ENCODE results near the gene SSU72. TPM values are rescaled to one million over a fixed set of nuclear protein-coding genes. Genes with fewer than 3 reads are reported as not detected.

SSU72 gene
- total and polyA plus RNA-seq, 8 donors, result 49.2 to 74.3 (median 57.8) TPM

GRCh38 chr1:1591452-1591851 lies 16.8 kb upstream of the SSU72 start:
- ATAC-seq (no peak), FAIRE-seq (no peak), DNase-seq (no peak)
- WGBS, 2 donors, result 80 to 88% methylated on average over 13 of the region's 13 CpGs
- intact Hi-C loops (cut with DNase I), result no loop called here
- no peaks in the 10 kb centered on the region for H3K27me3 ChIP-seq
- TF ChIP-seq CTCF (IDR thresholded peaks at IDR 0.05), result no peak
- no peak overlapping the region for H3K27ac ChIP-seq
- no peaks in the 10 kb centered on the region for H3K36me3 ChIP-seq
- no peaks in the 10 kb centered on the region for H3K9me3 ChIP-seq
- H3K4me1 ChIP-seq, result no peaks in the 10 kb centered on the region
- no peak overlapping the region for H3K4me3 ChIP-seq

- no peaks in the 10 kb centered on the region for H3K4me1 ChIP-seq
- DNase-seq (peak in 1 of 6 donors; percentile 30), FAIRE-seq (no peak), ATAC-seq (no peak)
- no peak for TF ChIP-seq CTCF (IDR thresholded peaks at IDR 0.05)
- no peaks in the 10 kb centered on the region for H3K36me3 ChIP-seq
- H3K9me3 ChIP-seq, result no peaks in the 10 kb centered on the region
- no peak overlapping the region for H3K4me3 ChIP-seq
- H3K27me3 ChIP-seq, result no peaks in the 10 kb centered on the region
- intact Hi-C loops (cut with DNase I), result no loop called here
- WGBS, 2 donors, result 77 to 81% methylated on average over 23 of the region's 23 CpGs
- no peak overlapping the region for H3K27ac ChIP-seq
These were observed 8.8 kb upstream of the SSU72 start for GRCh38 chr1:1583347-1584010.

- Histone ChIP-seq H3K36me3 (no peaks in the 10 kb centered on the region), H3K4me1 (no peaks in the 10 kb centered on the region), H3K4me3 (no peak overlapping the region), H3K27ac (no peak overlapping the region), H3K9me3 (no peaks in the 10 kb centered on the region), H3K27me3 (no peaks in the 10 kb centered on the region)
- DNase-seq (peak in 1 of 6 donors; percentile 3), FAIRE-seq (no peak), ATAC-seq (no peak)
- WGBS, 2 donors, result 64 to 71% methylated on average over 9 of the region's 9 CpGs
- intact Hi-C loops (cut with DNase I), result no loop called here
- TF ChIP-seq CTCF (IDR thresholded peaks at IDR 0.05), result no peak
These were observed 8.1 kb upstream of the SSU72 start for GRCh38 chr1:1582585-1583346.

GRCh38 chr1:1578371-1578940 lies 3.8 kb upstream of the SSU72 start:
- FAIRE-seq (no peak), DNase-seq (no peak), ATAC-seq (no peak)
- Histone ChIP-seq H3K27me3 (no peaks in the 10 kb centered on the region), H3K9me3 (no peaks in the 10 kb centered on the region), H3K4me3 (no peak overlapping the region), H3K27ac (no peak overlapping the region), H3K4me1 (peaks cover 0 to 7% (median 0%) of the 10 kb centered on the region in 3 donors), H3K36me3 (no peaks in the 10 kb centered on the region)
- 73 to 79% methylated on average over 13 of the region's 13 CpGs for WGBS, 2 donors
- TF ChIP-seq CTCF (IDR thresholded peaks at IDR 0.05), result no peak
- intact Hi-C loops (cut with DNase I), result no loop called here

All from pancreas (tissue), 10 donors.